Loucy (cell line): ENCODE measurements around the gene TMEM132D.
A peak's percentile ranks its signal among the peaks of the same experiment; 100 is the strongest.

Source experiments
- H2AFZ ChIP-seq: fragments of 200-600 bp; sonication (generic); 2 replicates; pipeline ENCODE4 v1.6.0; 2016; ENCODE audit warnings: antibody characterized with exemption, mild to moderate bottlenecking, low read length, moderate library complexity
- H3F3A ChIP-seq: fragments of 200-600 bp; 2 replicates; pipeline ENCODE4 v1.6.0; 2016; ENCODE audit warnings: antibody characterized with exemption, low read depth, mild to moderate bottlenecking
- H3K27me3 ChIP-seq: fragments of 200-600 bp; sonication (generic); 2 replicates; pipeline ENCODE4 v1.6.1; 2014; ENCODE audit warnings: low read length, mild to moderate bottlenecking; ENCODE audit not compliant: insufficient read depth, poor library complexity, severe bottlenecking
- H3K36me3 ChIP-seq: fragments of 200-600 bp; sonication (generic); 2 replicates; pipeline ENCODE4 v1.6.1; 2016; ENCODE audit warnings: low read length; ENCODE audit not compliant: insufficient read depth
- H3K4me1 ChIP-seq: fragments of 200-600 bp; sonication (generic); 2 replicates; pipeline ENCODE4 v1.5.1; 2014; ENCODE audit warnings: low read length, mild to moderate bottlenecking; ENCODE audit not compliant: insufficient read depth, poor library complexity, severe bottlenecking
- H3K4me2 ChIP-seq: fragments of 200-600 bp; sonication (generic); 2 replicates; pipeline ENCODE4 v1.6.0; 2014; ENCODE audit warnings: antibody characterized with exemption, low read length, low read depth, mild to moderate bottlenecking; ENCODE audit not compliant: poor library complexity, severe bottlenecking
- H3K4me3 ChIP-seq: fragments of 200-600 bp; sonication (generic); 2 replicates; pipeline ENCODE4 v1.5.1; 2014; ENCODE audit warnings: low read length, mild to moderate bottlenecking, mixed read lengths; ENCODE audit not compliant: poor library complexity, severe bottlenecking
- H3K79me2 ChIP-seq: fragments of 200-600 bp; sonication (generic); 2 replicates; pipeline ENCODE4 v1.6.1; 2014; ENCODE audit warnings: low read length; ENCODE audit not compliant: insufficient read depth
- H3K9ac ChIP-seq: fragments of 200-600 bp; sonication (generic); 2 replicates; pipeline ENCODE4 v1.6.0; 2014; ENCODE audit warnings: mild to moderate bottlenecking, low read depth, low read length, moderate library complexity; ENCODE audit not compliant: poor library complexity, severe bottlenecking
- H3K9me2 ChIP-seq: fragments of 200-600 bp; sonication (generic); replicated peaks from 2 replicates; pipeline ENCODE4 v1.6.1; 2016; ENCODE audit warnings: low read depth, low read length, mixed read lengths
- H3K9me3 ChIP-seq: fragments of 200-600 bp; sonication (generic); 2 replicates; pipeline ENCODE4 v1.6.1; 2014; ENCODE audit warnings: mild to moderate bottlenecking, antibody characterized with exemption, low read length, low read depth; ENCODE audit not compliant: insufficient read depth
- H4K20me1 ChIP-seq: fragments of 200-600 bp; sonication (generic); 2 replicates; pipeline ENCODE4 v1.6.0; 2014; ENCODE audit warnings: antibody characterized with exemption, low read length, mild to moderate bottlenecking; ENCODE audit not compliant: insufficient read depth, poor library complexity, severe bottlenecking
- CTCF ChIP-seq: fragments of 200-600 bp; sonication (generic); conservative IDR thresholded peaks from 2 replicates; pipeline ENCODE4 v1.5.1; 2014; ENCODE audit warnings: mild to moderate bottlenecking, antibody characterized with exemption, low read length
- EZH2phosphoT487 ChIP-seq: fragments of 200-600 bp; IDR thresholded peaks from 2 replicates; pipeline ENCODE4 v1.6.1; 2018; ENCODE audit warnings: antibody characterized with exemption, mild to moderate bottlenecking, moderate library complexity, borderline replicate concordance

TMEM132D gene

DNA sequence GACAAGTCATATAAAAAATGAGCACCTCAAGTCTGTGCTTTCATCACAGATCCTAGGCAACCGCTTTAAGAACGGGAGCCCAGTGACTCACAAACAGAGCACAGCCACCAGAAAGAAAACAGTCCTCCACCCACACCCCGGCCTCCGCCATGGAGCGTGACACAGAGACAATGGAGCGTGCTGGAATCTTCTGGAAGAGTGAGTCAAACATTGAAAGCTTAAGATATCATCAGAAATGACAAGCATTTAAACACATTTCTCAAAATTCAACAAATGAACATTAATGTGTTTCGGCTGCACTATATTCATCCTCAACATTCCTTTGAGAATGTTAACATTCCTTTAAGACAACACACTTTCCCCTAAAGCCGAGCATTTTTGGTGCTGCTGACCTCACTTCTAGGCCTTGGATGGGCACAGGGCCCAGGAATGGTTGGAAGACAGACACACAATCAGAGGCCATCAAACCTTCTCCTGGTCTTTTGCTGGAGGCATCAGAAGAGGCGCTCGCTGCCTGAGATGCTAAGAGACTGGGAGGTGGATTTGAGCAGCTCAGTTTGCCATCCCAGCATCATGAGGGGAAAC, 23.6 kb upstream of the TMEM132D start:
- TF ChIP-seq CTCF, result no peak
- no peak for TF ChIP-seq EZH2phosphoT487
- no peaks in the 10 kb centered on the region for H4K20me1 ChIP-seq

DNA sequence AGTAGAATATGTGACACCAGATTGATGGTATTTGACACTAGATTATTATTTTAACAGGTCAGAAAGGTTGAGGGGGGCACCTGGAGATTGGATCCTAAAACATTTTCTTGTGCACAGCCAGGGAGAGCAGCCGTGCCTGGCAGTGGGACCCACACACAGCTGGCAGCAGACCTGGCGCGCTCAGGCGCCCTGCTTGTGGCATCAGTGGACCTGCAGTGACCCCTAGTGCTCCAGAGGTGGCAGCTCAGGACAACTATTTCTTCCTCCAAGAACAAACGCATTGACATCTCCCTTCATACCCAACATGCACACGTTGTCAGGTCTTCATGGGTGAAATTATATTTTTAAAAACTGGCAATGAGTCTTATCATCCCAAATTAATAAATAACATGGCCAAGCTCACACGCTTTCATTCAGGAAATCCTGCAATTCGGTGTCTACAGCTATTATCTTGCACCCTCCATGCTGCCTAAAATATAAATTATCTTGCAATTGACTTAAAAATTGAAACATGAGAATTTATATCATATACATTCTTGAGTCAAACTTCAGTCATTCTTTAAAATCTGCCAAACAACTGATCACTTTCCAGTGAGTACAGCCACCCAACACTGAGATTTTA, 7.7 kb upstream of the TMEM132D start:
- H3K9ac ChIP-seq, result no peak overlapping the region
- TF ChIP-seq CTCF (peak; percentile 83), EZH2phosphoT487 (no peak)

More for the DNA sequence above, 23.6 kb upstream of the TMEM132D start:
- no peak overlapping the region for H3K4me3 ChIP-seq
- H2AFZ ChIP-seq, result no peak overlapping the region
- H3K9me3 ChIP-seq, result no peaks in the 10 kb centered on the region; the same call in 1 of the 2 replicates
- H3K4me2 ChIP-seq, result no peak overlapping the region
- no peaks in the 10 kb centered on the region for H3K9me2 ChIP-seq
- no peaks in the 10 kb centered on the region for H3K36me3 ChIP-seq
- no peaks in the 10 kb centered on the region for H3F3A ChIP-seq
- no peaks in the 10 kb centered on the region for H3K27me3 ChIP-seq
- H3K9ac ChIP-seq, result no peak overlapping the region
- no peaks in the 10 kb centered on the region for H3K79me2 ChIP-seq
- H3K4me1 ChIP-seq, result no peaks in the 10 kb centered on the region

GRCh38 chr12:129909051-129910020, 5.5 kb upstream of the TMEM132D start:
- Histone ChIP-seq H2AFZ (no peak overlapping the region), H3K36me3 (no peaks in the 10 kb centered on the region), H3F3A (no peaks in the 10 kb centered on the region), H3K4me1 (no peaks in the 10 kb centered on the region), H3K4me2 (no peak overlapping the region), H4K20me1 (no peaks in the 10 kb centered on the region), H3K9ac (no peak overlapping the region), H3K9me3 (no peaks in the 10 kb centered on the region), H3K27me3 (no peaks in the 10 kb centered on the region), H3K9me2 (no peaks in the 10 kb centered on the region), H3K4me3 (no peak overlapping the region), H3K79me2 (no peaks in the 10 kb centered on the region)
- TF ChIP-seq CTCF (no peak), EZH2phosphoT487 (no peak)

More for the DNA sequence above, 7.7 kb upstream of the TMEM132D start:
- no peak overlapping the region for H3K4me2 ChIP-seq
- H3K27me3 ChIP-seq, result no peaks in the 10 kb centered on the region
- H3K4me3 ChIP-seq, result no peak overlapping the region
- no peaks in the 10 kb centered on the region for H3K9me3 ChIP-seq
- H2AFZ ChIP-seq, result no peak overlapping the region
- H3K79me2 ChIP-seq, result no peaks in the 10 kb centered on the region
- no peaks in the 10 kb centered on the region for H4K20me1 ChIP-seq
- no peaks in the 10 kb centered on the region for H3K4me1 ChIP-seq
- no peaks in the 10 kb centered on the region for H3K36me3 ChIP-seq
- H3F3A ChIP-seq, result no peaks in the 10 kb centered on the region
- H3K9me2 ChIP-seq, result no peaks in the 10 kb centered on the region
